Heart left ventricle (tissue), 16 donors: ENCODE results near the gene WLS. TPM values are rescaled to one million over a fixed set of nuclear protein-coding genes. Genes with fewer than 3 reads are reported as not detected.

Experiments
- ATAC-seq, 4 donors: fragments of 200-7000 bp; cut with Tn5 transposase; one replicate each; pipeline ENCODE4 v1.9.1; 2020 to 2022; ENCODE audit warnings: moderate library complexity in 4 of 4, mild to moderate bottlenecking in 3 of 4, moderate number of reproducible peaks in 1 of 4
- DNase-seq, 5 donors: peaks; one replicate each; pipeline ENCODE4 v3.0.0-alpha.2; 2020
- H3K27ac ChIP-seq, 12 donors: fragments of 200-600 bp; sonication (generic) in 4 of 12; one replicate each; pipeline versions ENCODE4 v1.5.0 to v1.8.0; 2016 to 2022; ENCODE audit warnings: mild to moderate bottlenecking in 2 of 12
- H3K27me3 ChIP-seq, 9 donors: fragments of 200-600 bp; sonication (generic) in 2 of 9; one replicate each; pipeline versions ENCODE4 v1.5.1 to v1.8.0; 2016 to 2022; ENCODE audit warnings: mild to moderate bottlenecking in 3 of 9
- H3K36me3 ChIP-seq, 9 donors: fragments of 200-600 bp; sonication (generic) in 2 of 9; one replicate each; pipeline versions ENCODE4 v1.5.0 to v1.8.0; 2018 to 2022; ENCODE audit warnings: mild to moderate bottlenecking in 2 of 9
- H3K4me1 ChIP-seq, 12 donors: fragments of 200-600 bp; sonication (generic) in 4 of 12; one replicate each; pipeline versions ENCODE4 v1.5.0 to v1.8.0; 2016 to 2022; ENCODE audit warnings: mild to moderate bottlenecking in 3 of 12
- H3K4me3 ChIP-seq, 12 donors: fragments of 200-600 bp; sonication (generic) in 4 of 12; one replicate each; pipeline versions ENCODE4 v1.5.0 to v1.8.0; 2017 to 2022; ENCODE audit warnings: mild to moderate bottlenecking in 9 of 12, moderate library complexity in 4 of 12
- H3K9me3 ChIP-seq, 12 donors: fragments of 200-600 bp; sonication (generic) in 4 of 12; one replicate each; pipeline versions ENCODE4 v1.5.0 to v1.8.0; 2016 to 2022; ENCODE audit warnings: mild to moderate bottlenecking in 1 of 12
- CTCF ChIP-seq, 12 donors: fragments of 200-600 bp; sonication (generic) in 4 of 12; IDR thresholded peaks; one replicate each; pipeline versions ENCODE4 v1.5.0 to v1.8.0; 2018 to 2022; ENCODE audit warnings: antibody characterized with exemption in 12 of 12, mild to moderate bottlenecking in 5 of 12
- POLR2A ChIP-seq, 2 donors: fragments of 450-650 bp; IDR thresholded peaks; one replicate each; pipeline ENCODE4 v1.6.1; 2017; ENCODE audit warnings: antibody characterized with exemption in 2 of 2, mild to moderate bottlenecking in 2 of 2, moderate library complexity in 2 of 2
- WGBS, 4 donors: extraction: QIAGEN DNeasy Blood & Tissue Kit in 2 of 4; methylation state at CpG; one replicate each; pipeline versions ENCODE4 v1.1.5 to v1.1.7; 2013 to 2018; 5-methylcytosine and 5-hydroxymethylcytosine counted together
- intact Hi-C, 10 donors: fragments of 100-400 bp; cut with DNase I; formaldehyde crosslinking; loops; one replicate each; pipeline versions ENCODE4 v1.11.1 to v1.14.2; 2022
- polyA plus RNA-seq, 2 donors: library from polyadenylated mRNA; stranded (reverse); fragments of 200-250 nt; gene quantifications; one replicate each; pipeline ENCODE4 v1.2.3, GENCODE V29; 2013
- total RNA-seq, 9 donors: library from RNA; depleted of rRNA in 2 of 9; stranded (reverse); fragments of >200 nt in 2 of 9; fragmentation: NEBNext Ultra II Directional in 3 of 9; extraction: Animal tissue kit (Norgen Biotek cat#: 25700) in 3 of 9; gene quantifications; one replicate each; pipeline versions ENCODE4 v1.1.0 to v1.2.4, GENCODE V29; 2016 to 2023
- donor health status: ischemic (EF 13 %, LVEDD 7.1; RV severe dilation, severe dysfunction).
- donor health status: healthy with polysubstance abuse.
- donor health status: DM: no; HTN: yes; CAD: no.
- donor health status: DM: no; HTN: no; CAD: no.
- donor health status: ischemic (EF 25% LVEDD 6.9; RV normal size, moderate dysfunction).
- donor health status: ischemic (EF 25% LVEDD 5.7; RV mildly dilated, moderate dysfunction).
- donor health status: healthy.
- donor health status: DM: yes; HTN: yes; CAD: no.
- donor health status: ischemic (EF 35%, LVEDD 5.7; RV mildly dilated, moderate dysfunction).
- donor health status: nonischemic (EF 11% LVEDD 7.7; RV severe dilation, severe dysfunction).
- donor health status: DM: yes; HTN: yes; CAD: no.
- donor health status: PGD.
- donor health status: ischemic (EF 29% LVEDD 5.4; RV normal size, mild dysfunction).
- donor health status: nonischemic (EF 23%, LVEDD 6.1; RV moderate dilation, normal function).

The WLS gene
- total and polyA plus RNA-seq, 11 donors = 36.5 to 115 (median 101) TPM

- intact Hi-C loops = loop anchor here in 1 of 10 donors (10.0 kb wide), 1 partner anchor 379 kb away; the partner anchor contains the start of gene GNG12
- Histone ChIP-seq H3K27me3 (no peaks in the 10 kb centered on the region), H3K4me1 (peaks cover 0 to 86% (median 43%) of the 10 kb centered on the region in 12 donors), H3K4me3 (no peak overlapping the region), H3K9me3 (no peaks in the 10 kb centered on the region), H3K36me3 (no peaks in the 10 kb centered on the region), H3K27ac (peak overlapping the region in 5 of 12 donors; percentile 40 to 78 (median 44))
- ATAC-seq (peak; percentile 38 to 83 (median 66)), DNase-seq (peak; percentile 66 to 90 (median 76))
- no peak for TF ChIP-seq POLR2A (IDR thresholded peaks at IDR 0.05)
- TF ChIP-seq CTCF (IDR thresholded peaks at IDR 0.05) = no peak
- 38 to 45% (median 42%) methylated on average over 5 of the region's 5 CpGs for WGBS, 4 donors
Measured at GRCh38 chr1:68213843-68214242, 18.5 kb downstream of the WLS start.

- Histone ChIP-seq H3K9me3 (no peaks in the 10 kb centered on the region), H3K4me1 (peaks cover 0 to 80% (median 44%) of the 10 kb centered on the region in 12 donors), H3K27me3 (no peaks in the 10 kb centered on the region), H3K27ac (no peak overlapping the region), H3K4me3 (no peak overlapping the region), H3K36me3 (no peaks in the 10 kb centered on the region)
- DNase-seq = no peak
- WGBS, 4 donors = 79 to 92% (median 88%) methylated on average over 6 of the region's 6 CpGs
- TF ChIP-seq CTCF (IDR thresholded peaks at IDR 0.05) (no peak), POLR2A (IDR thresholded peaks at IDR 0.05) (no peak)
- intact Hi-C loops = loop anchor here in 1 of 10 donors (10.0 kb wide), 1 partner anchor 377 kb away; the partner anchor contains the start of gene GNG12
- no peak for ATAC-seq
Measured at GRCh38 chr1:68211761-68212380, 20.5 kb downstream of the WLS start.

- TF ChIP-seq CTCF (IDR thresholded peaks at IDR 0.05) (no peak), POLR2A (IDR thresholded peaks at IDR 0.05) (no peak)
- DNase-seq = no peak
- H3K9me3 ChIP-seq = no peaks in the 10 kb centered on the region
- no peak overlapping the region for H3K4me3 ChIP-seq
- H3K36me3 ChIP-seq = no peaks in the 10 kb centered on the region
- 84 to 93% (median 89%) methylated on average over 2 of the region's 2 CpGs for WGBS, 4 donors
- intact Hi-C loops = loop anchor here in 1 of 10 donors (10.0 kb wide), 1 partner anchor 376 kb away; the partner anchor contains the start of gene GNG12
- H3K4me1 ChIP-seq = peaks cover 0 to 80% (median 49%) of the 10 kb centered on the region in 12 donors
- H3K27ac ChIP-seq = peak overlapping the region in 1 of 12 donors; percentile 52
- H3K27me3 ChIP-seq = no peaks in the 10 kb centered on the region
- ATAC-seq = no peak
Measured at GRCh38 chr1:68210829-68211228, 21.5 kb downstream of the WLS start.

- ATAC-seq (no peak), DNase-seq (no peak)
- Histone ChIP-seq H3K9me3 (no peaks in the 10 kb centered on the region), H3K4me1 (peaks cover 0 to 80% (median 50%) of the 10 kb centered on the region in 12 donors), H3K36me3 (no peaks in the 10 kb centered on the region), H3K27ac (peak overlapping the region in 1 of 12 donors; percentile 15), H3K4me3 (no peak overlapping the region), H3K27me3 (no peaks in the 10 kb centered on the region)
- no peak for TF ChIP-seq POLR2A (IDR thresholded peaks at IDR 0.05)
- no peak for TF ChIP-seq CTCF (IDR thresholded peaks at IDR 0.05)
- intact Hi-C loops = loop anchor here in 1 of 10 donors (10.0 kb wide), 1 partner anchor 375 kb away; the partner anchor contains the start of gene GNG12
Measured at GRCh38 chr1:68210027-68210426, 22.3 kb downstream of the WLS start.
